K562 (cell line): ENCODE results near the gene UBN2. TPM values are rescaled to one million over a fixed set of nuclear protein-coding genes. Genes with fewer than 3 reads are reported as not detected.

Source experiments
- ADNP ChIP-seq: fragments of 200-800 bp; sonication (Bioruptor generic); IDR thresholded peaks from 2 replicates; pipeline ENCODE4 v1.6.1; 2016; ENCODE audit warnings: missing genetic modification characterization, missing compliant biosample characterization
- BRCA1 ChIP-seq, 2 experiments: fragments of 450-650 bp in 1 of 2; sonication (generic) in 1 of 2; formaldehyde crosslinking in 1 of 2; IDR thresholded peaks; 2 replicates each; pipeline versions ENCODE4 v1.5.0 to v1.6.1; 2017 to 2020; ENCODE audit warnings: mild to moderate bottlenecking in 1 of 2, missing genetic modification reagents in 1 of 2
- CBFA2T2 ChIP-seq: fragments of 450-650 bp; conservative IDR thresholded peaks from 2 replicates; pipeline ENCODE4 v1.6.1; 2017; ENCODE audit warnings: mild to moderate bottlenecking
- E2F8 ChIP-seq: fragments of 450-650 bp; IDR thresholded peaks from 2 replicates; pipeline ENCODE4 v1.7.1; 2018; ENCODE audit warnings: mild to moderate bottlenecking, low read depth; ENCODE audit not compliant: partially characterized antibody
- HDAC3 ChIP-seq: fragments of 450-650 bp; IDR thresholded peaks from 2 replicates; pipeline ENCODE4 v1.6.1; 2018; ENCODE audit warnings: borderline replicate concordance, mild to moderate bottlenecking, moderate library complexity; ENCODE audit not compliant: partially characterized antibody
- HEY1 ChIP-seq: fragments of 250-450 bp; sonication (Bioruptor Pico); IDR thresholded peaks from 2 replicates; pipeline ENCODE4 v1.5.0; 2020; ENCODE audit warnings: mild to moderate bottlenecking, moderate library complexity, borderline replicate concordance
- IFI16 ChIP-seq: fragments of 250-450 bp; sonication (Bioruptor Pico); IDR thresholded peaks from 2 replicates; pipeline ENCODE4 v2.1.2; 2022; ENCODE audit warnings: mild to moderate bottlenecking, inconsistent platforms
- ILF3 ChIP-seq: fragments of 450-650 bp; IDR thresholded peaks from 2 replicates; pipeline ENCODE4 v1.6.1; 2018; ENCODE audit warnings: antibody characterized with exemption, mild to moderate bottlenecking, moderate library complexity, borderline replicate concordance
- JUN ChIP-seq, 2 experiments: sonication (generic) in 1 of 2; formaldehyde crosslinking in 1 of 2; IDR thresholded peaks; 2 replicates each; pipeline versions ENCODE4 v1.6.1 to v1.8.0; 2012 to 2022; ENCODE audit warnings: borderline replicate concordance in 2 of 2, mild to moderate bottlenecking in 2 of 2, improper control_type of control experiment in 1 of 2, low read depth in 1 of 2, low read length in 1 of 2, missing genetic modification reagents in 1 of 2
- KDM1A ChIP-seq, 2 experiments: fragments of 450-650 bp; IDR thresholded peaks; 2 replicates each; pipeline ENCODE4 v1.6.1; 2016; ENCODE audit warnings: mild to moderate bottlenecking in 2 of 2
- MAFG ChIP-seq: fragments of 450-650 bp; conservative IDR thresholded peaks from 2 replicates; pipeline ENCODE4 v1.6.1; 2016; ENCODE audit warnings: missing genetic modification characterization, missing compliant biosample characterization
- MLX ChIP-seq, 2 experiments: fragments of 450-650 bp in 1 of 2; sonication (generic) in 1 of 2; formaldehyde crosslinking; conservative IDR thresholded peaks; 2 replicates each; pipeline versions ENCODE4 v1.4.0 to v1.8.1; 2020 to 2022; ENCODE audit warnings: mild to moderate bottlenecking in 1 of 2, missing genetic modification reagents in 1 of 2
- NFATC3 ChIP-seq: fragments of 450-650 bp; IDR thresholded peaks from 2 replicates; pipeline ENCODE4 v1.6.1; 2017; ENCODE audit warnings: mild to moderate bottlenecking
- PATZ1 ChIP-seq: fragments of 250-450 bp; sonication (Bioruptor Pico); IDR thresholded peaks from 2 replicates; pipeline ENCODE4 v1.5.0; 2020; ENCODE audit warnings: mild to moderate bottlenecking, borderline replicate concordance
- RFX5 ChIP-seq: IDR thresholded peaks from 2 replicates; pipeline ENCODE4 v1.6.1; 2011; ENCODE audit warnings: low read depth, mild to moderate bottlenecking, improper control_type of control experiment, low read length
- TAF7 ChIP-seq: fragments of 450-650 bp; IDR thresholded peaks from 2 replicates; pipeline ENCODE4 v1.6.1; 2016; ENCODE audit warnings: missing genetic modification characterization, missing compliant biosample characterization
- TSHZ1 ChIP-seq: fragments of 250-450 bp; sonication (Bioruptor Pico); IDR thresholded peaks from 2 replicates; pipeline ENCODE4 v1.4.0; 2020; ENCODE audit warnings: mild to moderate bottlenecking, moderate library complexity
- polyA plus RNA-seq, 8 experiments: library from polyadenylated mRNA; depleted of rRNA in 4 of 8; stranded (reverse) in 5 of 8; unstranded in 3 of 8; fragments of >200 nt; fragmentation: Nextera tagmentation in 2 of 8; fragmentation: Illumina TruSeq in 1 of 8; extraction: Ambion mirVana in 2 of 8; extraction: Trizol in 1 of 8; gene quantifications; 2 replicates each; pipeline versions ENCODE4 v1.2.1 to v1.2.3, GENCODE V29; 2011 to 2014; ENCODE audit warnings: inconsistent platforms in 1 of 8, missing spikeins in 1 of 8
- total RNA-seq, 7 experiments: library from RNA; depleted of rRNA in 6 of 7; stranded (reverse); fragments of >200 nt in 6 of 7; fragmentation: Illumina TruSeq in 2 of 7; extraction: Trizol in 2 of 7; gene quantifications; 2 replicates each; pipeline versions ENCODE4 v1.2.1 to v1.2.3, GENCODE V29; 2011 to 2021; ENCODE audit warnings: low replicate concordance in 1 of 7

Gene UBN2
- total and polyA plus RNA-seq, 9 of the 15 experiments (the other 6 are each of a cell fraction or from before 2014, with no cell fraction given): 1.2 to 19.5 (median 9.9) TPM

GRCh38 chr7:139340037-139340807, 109.2 kb downstream of the UBN2 start (continued):
- TF ChIP-seq PATZ1 (CRISPR knock-in tag) (0 out of 2 replicates have a peak, but pooled peaks have one; percentile 64), E2F8 (peak; percentile 93), MLX (CRISPR knock-in tag; conservative IDR thresholded peaks at IDR 0.05) (no peak; a peak in 1 of 4 replicates), IFI16 (CRISPR knock-in tag) (no peak), ADNP (tag) (no peak), CBFA2T2 (peak; percentile 78), NFATC3 (no peak), RFX5 (peak; percentile 65; the same call in 1 of the 2 replicates), ILF3 (no peak; the same call in 1 of the 2 replicates), TSHZ1 (CRISPR knock-in tag) (no peak), BRCA1 (IDR thresholded peaks at IDR 0.05) (no peak), BRCA1 (CRISPR knock-in tag; IDR thresholded peaks at IDR 0.05) (no peak; the same call in 1 of the 2 replicates), TAF7 (tag) (peak; percentile 62; the same call in 1 of the 2 replicates), HDAC3 (no peak), MAFG (tag) (no peak), KDM1A (IDR thresholded peaks at IDR 0.05) (peak; percentile 89 to 97), JUN (IDR thresholded peaks at IDR 0.05; ENCODE audit: borderline replicate concordance, low read depth, low read length) (peak; percentile 79), JUN (CRISPR knock-in tag; IDR thresholded peaks at IDR 0.05; ENCODE audit: borderline replicate concordance) (peak; percentile 89; the same call in 1 of the 2 replicates), HEY1 (CRISPR knock-in tag) (no peak)
